GM18909 (cell line): ENCODE data around the gene NEDD1.

Experiments used
- ATAC-seq: cut with Tn5 transposase; IDR thresholded peaks from one replicate; pipeline ENCODE4 v1.9.1; 2021; ENCODE audit warnings: mild to moderate bottlenecking; ENCODE audit not compliant: unreplicated experiment, poor library complexity

Gene NEDD1

GRCh38 chr12:96997797-96998484 is 90.9 kb downstream of the NEDD1 start:
- ATAC-seq, result no peak

- ATAC-seq, result no peak
Measured at GRCh38 chr12:97003276-97003675, 96.2 kb downstream of the NEDD1 start.
